Muscle layer of duodenum (tissue), 2 donors: ENCODE data around the gene PPM1H.

ENCODE experiments used
- H3K27ac ChIP-seq: one replicate; pipeline ENCODE4 v1.7.0; 2013; ENCODE audit warnings: mild to moderate bottlenecking, low read length
- H3K27me3 ChIP-seq: one replicate; pipeline ENCODE4 v1.7.0; 2013; ENCODE audit warnings: low read depth, mild to moderate bottlenecking, control low read depth, low read length
- H3K36me3 ChIP-seq, 2 donors: one replicate each; pipeline ENCODE4 v1.7.0; 2013; ENCODE audit warnings: low read length in 2 of 2, control low read depth in 1 of 2, mild to moderate bottlenecking in 1 of 2; ENCODE audit not compliant: insufficient read depth in 2 of 2, control insufficient read depth in 1 of 2
- H3K4me1 ChIP-seq, 2 donors: one replicate each; pipeline ENCODE4 v1.7.0; 2013; ENCODE audit warnings: low read length in 2 of 2, mild to moderate bottlenecking in 2 of 2, control low read depth in 1 of 2, moderate library complexity in 1 of 2; ENCODE audit not compliant: insufficient read depth in 2 of 2, control insufficient read depth in 1 of 2
- H3K4me3 ChIP-seq, 2 donors: one replicate each; pipeline ENCODE4 v1.7.0; 2013; ENCODE audit warnings: low read length in 2 of 2, low read depth in 1 of 2, mild to moderate bottlenecking in 1 of 2
- H3K9me3 ChIP-seq, 2 donors: one replicate each; pipeline ENCODE4 v1.7.0; 2013; ENCODE audit warnings: low read length in 2 of 2, control low read depth in 1 of 2, mild to moderate bottlenecking in 1 of 2; ENCODE audit not compliant: control insufficient read depth in 1 of 2
- donor health status: healthy.

PPM1H gene

GRCh38 chr12:62604373-62604772, 330.6 kb downstream of the PPM1H start:
- H3K9me3 ChIP-seq: no peaks in the 10 kb centered on the region
- H3K4me1 ChIP-seq: peaks cover 0 to 6% of the 10 kb centered on the region in 2 donors
- H3K4me3 ChIP-seq: peak overlapping the region; percentile 90 to 93
- peak overlapping the region; percentile 95 for H3K27ac ChIP-seq
- H3K27me3 ChIP-seq: no peaks in the 10 kb centered on the region
- peaks cover 0 to 11% of the 10 kb centered on the region in 2 donors for H3K36me3 ChIP-seq

GRCh38 chr12:62603811-62604098, 331.2 kb downstream of the PPM1H start:
- no peaks in the 10 kb centered on the region for H3K9me3 ChIP-seq

GRCh38 chr12:62603061-62603810, 331.7 kb downstream of the PPM1H start:
- Histone ChIP-seq H3K27ac (peak overlapping the region; percentile 95), H3K4me1 (peaks cover 0 to 6% of the 10 kb centered on the region in 2 donors), H3K4me3 (peak overlapping the region; percentile 90 to 93), H3K9me3 (no peaks in the 10 kb centered on the region), H3K27me3 (no peaks in the 10 kb centered on the region), H3K36me3 (peaks cover 0 to 11% of the 10 kb centered on the region in 2 donors)

More at GRCh38 chr12:62603811-62604098, 331.2 kb downstream of the PPM1H start:
- Histone ChIP-seq H3K36me3 (peaks cover 0 to 11% of the 10 kb centered on the region in 2 donors), H3K27ac (peak overlapping the region; percentile 95), H3K4me1 (peaks cover 0 to 6% of the 10 kb centered on the region in 2 donors), H3K27me3 (no peaks in the 10 kb centered on the region), H3K4me3 (peak overlapping the region; percentile 90 to 93)

- H3K36me3 ChIP-seq: peaks cover 0 to 11% of the 10 kb centered on the region in 2 donors
- peak overlapping the region; percentile 90 to 93 for H3K4me3 ChIP-seq
- no peaks in the 10 kb centered on the region for H3K9me3 ChIP-seq
- H3K4me1 ChIP-seq: peaks cover 0 to 6% of the 10 kb centered on the region in 2 donors
- H3K27ac ChIP-seq: peak overlapping the region; percentile 95
- H3K27me3 ChIP-seq: no peaks in the 10 kb centered on the region
Observed at GRCh38 chr12:62602255-62603060, 332.5 kb downstream of the PPM1H start.

- Histone ChIP-seq H3K4me3 (peak overlapping the region; percentile 90 to 93), H3K9me3 (no peaks in the 10 kb centered on the region), H3K4me1 (peaks cover 0 to 6% of the 10 kb centered on the region in 2 donors), H3K27me3 (no peaks in the 10 kb centered on the region), H3K27ac (peak overlapping the region; percentile 95), H3K36me3 (peaks cover 0 to 11% of the 10 kb centered on the region in 2 donors)
Observed at GRCh38 chr12:62601765-62602164, 333.2 kb downstream of the PPM1H start.

GRCh38 chr12:62599854-62600437, 335.0 kb downstream of the PPM1H start:
- no peak overlapping the region for H3K4me3 ChIP-seq
- peaks cover 0 to 6% of the 10 kb centered on the region in 2 donors for H3K4me1 ChIP-seq
- no peak overlapping the region for H3K27ac ChIP-seq
- peaks cover 0 to 11% of the 10 kb centered on the region in 2 donors for H3K36me3 ChIP-seq
- no peaks in the 10 kb centered on the region for H3K27me3 ChIP-seq
- no peaks in the 10 kb centered on the region for H3K9me3 ChIP-seq

- no peaks in the 10 kb centered on the region for H3K27me3 ChIP-seq
- no peaks in the 10 kb centered on the region for H3K9me3 ChIP-seq
- H3K4me3 ChIP-seq: no peak overlapping the region
- H3K36me3 ChIP-seq: peaks cover 0 to 11% of the 10 kb centered on the region in 2 donors
- peaks cover 0 to 3% of the 10 kb centered on the region in 2 donors for H3K4me1 ChIP-seq
- H3K27ac ChIP-seq: no peak overlapping the region
Observed at GRCh38 chr12:62598846-62599245, 336.1 kb downstream of the PPM1H start.

GRCh38 chr12:62597253-62597652, 337.7 kb downstream of the PPM1H start:
- peaks cover 0 to 3% of the 10 kb centered on the region in 2 donors for H3K4me1 ChIP-seq
- no peak overlapping the region for H3K27ac ChIP-seq
- no peaks in the 10 kb centered on the region for H3K9me3 ChIP-seq
- H3K27me3 ChIP-seq: no peaks in the 10 kb centered on the region
- peaks cover 0 to under 1% of the 10 kb centered on the region in 2 donors for H3K36me3 ChIP-seq
- H3K4me3 ChIP-seq: no peak overlapping the region
